NB4 (cell line): ENCODE measurements around the gene NUDT15.

ENCODE experiments used
- DNase-seq: peaks from one replicate; pipeline ENCODE4 v3.0.0; 2010; ENCODE audit warnings: low read depth
- H3K4me3 ChIP-seq: one replicate; pipeline ENCODE4 v1.5.1; 2011; ENCODE audit warnings: mild to moderate bottlenecking, low read depth, low read length, moderate library complexity
- MYC ChIP-seq: IDR thresholded peaks from 2 replicates; pipeline ENCODE4 v1.6.1; 2011; ENCODE audit warnings: low read depth, low read length
- POLR2A ChIP-seq: IDR thresholded peaks from 2 replicates; pipeline ENCODE4 v1.6.1; 2011; ENCODE audit warnings: mild to moderate bottlenecking; ENCODE audit not compliant: insufficient read length; ENCODE audit errors: extremely low read depth
- TF ChIP-seq, protein P1 (sequence below): IDR thresholded peaks from 2 replicates; pipeline ENCODE4 v1.6.1; 2011; ENCODE audit warnings: low read depth, low read length
- TF ChIP-seq, protein P2 (sequence below): IDR thresholded peaks from one replicate; pipeline ENCODE4 v1.5.1; 2012; ENCODE audit warnings: low read depth, low read length

Gene NUDT15

DNA sequence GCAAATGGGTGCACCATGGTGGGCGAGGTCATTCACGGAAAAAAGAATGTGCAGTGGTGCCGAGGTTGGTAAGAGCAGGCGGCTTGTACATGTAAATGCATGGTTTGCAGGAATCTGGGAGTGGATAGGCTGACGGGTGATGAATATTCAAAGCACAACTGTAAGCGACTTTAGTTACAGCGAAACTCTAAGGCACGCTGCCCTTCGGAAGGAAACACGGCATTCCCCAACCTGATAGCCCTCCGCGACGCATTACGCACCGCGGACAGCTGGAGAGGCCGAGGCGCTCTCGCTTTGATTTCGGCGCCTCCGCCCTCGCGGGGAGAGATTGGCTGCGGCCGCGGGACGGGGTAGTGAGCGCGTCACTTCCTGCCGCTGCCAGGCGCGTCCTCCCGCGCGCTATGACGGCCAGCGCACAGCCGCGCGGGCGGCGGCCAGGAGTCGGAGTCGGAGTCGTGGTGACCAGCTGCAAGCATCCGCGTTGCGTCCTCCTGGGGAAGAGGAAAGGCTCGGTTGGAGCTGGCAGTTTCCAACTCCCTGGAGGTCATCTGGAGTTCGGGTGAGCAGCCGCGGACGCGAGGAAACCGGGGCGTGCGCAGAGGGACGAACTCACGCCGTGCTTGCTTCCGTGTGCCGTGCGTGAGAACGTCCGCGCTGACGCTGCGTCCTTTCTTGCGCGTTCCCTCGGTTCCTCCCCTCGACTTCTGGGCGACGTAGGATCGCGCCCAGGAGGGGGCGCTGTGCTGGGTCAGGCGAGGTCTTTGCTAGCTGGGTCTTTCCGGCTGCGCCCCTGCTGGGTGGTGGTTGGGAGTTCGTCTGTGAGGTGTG is at the start of gene NUDT15:
NUDT15 (plus strand) TSS at position 381 of the 828 bp plus-strand sequence; CDS start at position 402, 21 bp downstream.
- DNase-seq, result peak; percentile 99
- H3K4me3 ChIP-seq, result peak within 1 kb of the TSS; percentile 93
- peak; percentile 92 for TF ChIP-seq MYC
- TF ChIP-seq, protein P1, sequence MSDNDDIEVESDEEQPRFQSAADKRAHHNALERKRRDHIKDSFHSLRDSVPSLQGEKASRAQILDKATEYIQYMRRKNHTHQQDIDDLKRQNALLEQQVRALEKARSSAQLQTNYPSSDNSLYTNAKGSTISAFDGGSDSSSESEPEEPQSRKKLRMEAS, result peak; percentile 91
- TF ChIP-seq, protein P2, sequence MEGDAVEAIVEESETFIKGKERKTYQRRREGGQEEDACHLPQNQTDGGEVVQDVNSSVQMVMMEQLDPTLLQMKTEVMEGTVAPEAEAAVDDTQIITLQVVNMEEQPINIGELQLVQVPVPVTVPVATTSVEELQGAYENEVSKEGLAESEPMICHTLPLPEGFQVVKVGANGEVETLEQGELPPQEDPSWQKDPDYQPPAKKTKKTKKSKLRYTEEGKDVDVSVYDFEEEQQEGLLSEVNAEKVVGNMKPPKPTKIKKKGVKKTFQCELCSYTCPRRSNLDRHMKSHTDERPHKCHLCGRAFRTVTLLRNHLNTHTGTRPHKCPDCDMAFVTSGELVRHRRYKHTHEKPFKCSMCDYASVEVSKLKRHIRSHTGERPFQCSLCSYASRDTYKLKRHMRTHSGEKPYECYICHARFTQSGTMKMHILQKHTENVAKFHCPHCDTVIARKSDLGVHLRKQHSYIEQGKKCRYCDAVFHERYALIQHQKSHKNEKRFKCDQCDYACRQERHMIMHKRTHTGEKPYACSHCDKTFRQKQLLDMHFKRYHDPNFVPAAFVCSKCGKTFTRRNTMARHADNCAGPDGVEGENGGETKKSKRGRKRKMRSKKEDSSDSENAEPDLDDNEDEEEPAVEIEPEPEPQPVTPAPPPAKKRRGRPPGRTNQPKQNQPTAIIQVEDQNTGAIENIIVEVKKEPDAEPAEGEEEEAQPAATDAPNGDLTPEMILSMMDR, result peak; percentile 99
- peak; percentile 99 for TF ChIP-seq POLR2A

- no peak for DNase-seq
- no peak overlapping the region for H3K4me3 ChIP-seq
- TF ChIP-seq POLR2A, result no peak
- TF ChIP-seq, protein P2, result no peak
- TF ChIP-seq, protein P1, result no peak
- no peak for TF ChIP-seq MYC
These were observed 47.1 kb upstream of the NUDT15 start for GRCh38 chr13:47990427-47990826.

- no peak for TF ChIP-seq POLR2A
- H3K4me3 ChIP-seq, result no peak overlapping the region
- no peak for DNase-seq
These were observed 46.5 kb upstream of the NUDT15 start for GRCh38 chr13:47990920-47991466.

- no peak for DNase-seq
- no peak overlapping the region for H3K4me3 ChIP-seq
- TF ChIP-seq, protein P1, result no peak
- TF ChIP-seq, protein P2, result no peak
- TF ChIP-seq POLR2A, result no peak
- no peak for TF ChIP-seq MYC
These were observed 45.7 kb upstream of the NUDT15 start for GRCh38 chr13:47991859-47992258.

DNA sequence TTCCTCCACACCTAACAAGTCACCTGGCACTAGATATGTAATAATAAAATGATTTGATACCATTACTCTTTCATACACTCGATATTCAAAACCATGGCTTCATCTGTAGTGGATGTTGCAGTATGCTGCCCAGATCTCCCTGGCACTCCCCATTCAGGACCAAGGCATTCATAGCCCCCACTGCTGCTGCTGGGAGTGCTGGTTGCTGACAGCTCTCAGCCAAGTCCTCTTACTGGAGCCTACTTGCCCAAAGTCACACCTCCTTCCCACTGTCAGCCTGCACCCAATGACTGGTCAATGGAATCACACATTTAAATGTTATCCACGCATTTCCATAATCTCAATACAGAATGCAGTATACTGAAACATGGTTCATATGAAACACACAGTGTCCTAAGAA is 40.1 kb upstream of the NUDT15 start:
- H3K4me3 ChIP-seq, result no peak overlapping the region
- TF ChIP-seq, protein P2, result no peak
- TF ChIP-seq, protein P1, result no peak
- no peak for DNase-seq

- no peak for DNase-seq
- no peak for TF ChIP-seq POLR2A
- TF ChIP-seq, protein P2, result no peak
- TF ChIP-seq, protein P1, result no peak
- TF ChIP-seq MYC, result no peak
These were observed 37.6 kb upstream of the NUDT15 start for GRCh38 chr13:47999973-48000372.

More at GRCh38 chr13:47999973-48000372, 37.6 kb upstream of the NUDT15 start:
- peak overlapping the region; percentile 97 for H3K4me3 ChIP-seq
